ENCODE measurements around the gene KCNAB2. TPM values are rescaled to one million over a fixed set of nuclear protein-coding genes. Genes with fewer than 3 reads are reported as not detected.

The KCNAB2 gene
- total RNA-seq, 6 experiments from 2014 or later = 4.4 to 14.8 (median 6.9) TPM

DNA sequence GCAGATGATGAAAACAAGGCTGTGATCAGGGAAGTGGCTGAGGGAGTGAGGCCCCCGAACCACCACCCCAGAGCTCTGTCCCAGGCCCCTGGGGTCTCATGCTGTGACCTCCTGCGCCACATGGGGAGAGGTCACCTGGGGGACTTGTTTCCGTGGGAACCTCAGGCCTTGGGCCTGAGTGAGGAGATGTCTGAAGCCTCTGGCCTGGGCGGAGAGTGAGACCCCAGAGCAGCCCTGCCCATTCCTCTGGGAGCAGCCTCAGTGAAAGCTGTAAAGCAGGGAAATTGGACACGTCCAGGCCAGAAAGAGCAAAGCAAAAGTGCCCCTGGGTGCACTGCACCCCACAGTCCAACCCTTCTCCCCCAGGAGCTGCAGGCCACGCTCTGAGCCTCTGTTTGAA, 37.0 kb upstream of the KCNAB2 start:
- Histone ChIP-seq H3K4me1 (no peaks in the 10 kb centered on the region), H3K4me3 (no peak overlapping the region), H3K27me3 (no peaks in the 10 kb centered on the region), H3K9me3 (no peaks in the 10 kb centered on the region), H3K27ac (no peak overlapping the region), H3K36me3 (no peaks in the 10 kb centered on the region)
- intact Hi-C loops (cut with DNase I) = no loop called here
- TF ChIP-seq, protein P1, sequence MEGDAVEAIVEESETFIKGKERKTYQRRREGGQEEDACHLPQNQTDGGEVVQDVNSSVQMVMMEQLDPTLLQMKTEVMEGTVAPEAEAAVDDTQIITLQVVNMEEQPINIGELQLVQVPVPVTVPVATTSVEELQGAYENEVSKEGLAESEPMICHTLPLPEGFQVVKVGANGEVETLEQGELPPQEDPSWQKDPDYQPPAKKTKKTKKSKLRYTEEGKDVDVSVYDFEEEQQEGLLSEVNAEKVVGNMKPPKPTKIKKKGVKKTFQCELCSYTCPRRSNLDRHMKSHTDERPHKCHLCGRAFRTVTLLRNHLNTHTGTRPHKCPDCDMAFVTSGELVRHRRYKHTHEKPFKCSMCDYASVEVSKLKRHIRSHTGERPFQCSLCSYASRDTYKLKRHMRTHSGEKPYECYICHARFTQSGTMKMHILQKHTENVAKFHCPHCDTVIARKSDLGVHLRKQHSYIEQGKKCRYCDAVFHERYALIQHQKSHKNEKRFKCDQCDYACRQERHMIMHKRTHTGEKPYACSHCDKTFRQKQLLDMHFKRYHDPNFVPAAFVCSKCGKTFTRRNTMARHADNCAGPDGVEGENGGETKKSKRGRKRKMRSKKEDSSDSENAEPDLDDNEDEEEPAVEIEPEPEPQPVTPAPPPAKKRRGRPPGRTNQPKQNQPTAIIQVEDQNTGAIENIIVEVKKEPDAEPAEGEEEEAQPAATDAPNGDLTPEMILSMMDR (IDR thresholded peaks at IDR 0.05) = no peak
- TF ChIP-seq POLR2A (IDR thresholded peaks at IDR 0.05) = no peak
- ATAC-seq (no peak), DNase-seq (no peak)
- WGBS (ENCODE audit: insufficient coverage, low coverage, low lambda C conversion rate, missing lambda C conversion rate) = no CpG with 5 or more reads among the region's 6 CpGs

DNA sequence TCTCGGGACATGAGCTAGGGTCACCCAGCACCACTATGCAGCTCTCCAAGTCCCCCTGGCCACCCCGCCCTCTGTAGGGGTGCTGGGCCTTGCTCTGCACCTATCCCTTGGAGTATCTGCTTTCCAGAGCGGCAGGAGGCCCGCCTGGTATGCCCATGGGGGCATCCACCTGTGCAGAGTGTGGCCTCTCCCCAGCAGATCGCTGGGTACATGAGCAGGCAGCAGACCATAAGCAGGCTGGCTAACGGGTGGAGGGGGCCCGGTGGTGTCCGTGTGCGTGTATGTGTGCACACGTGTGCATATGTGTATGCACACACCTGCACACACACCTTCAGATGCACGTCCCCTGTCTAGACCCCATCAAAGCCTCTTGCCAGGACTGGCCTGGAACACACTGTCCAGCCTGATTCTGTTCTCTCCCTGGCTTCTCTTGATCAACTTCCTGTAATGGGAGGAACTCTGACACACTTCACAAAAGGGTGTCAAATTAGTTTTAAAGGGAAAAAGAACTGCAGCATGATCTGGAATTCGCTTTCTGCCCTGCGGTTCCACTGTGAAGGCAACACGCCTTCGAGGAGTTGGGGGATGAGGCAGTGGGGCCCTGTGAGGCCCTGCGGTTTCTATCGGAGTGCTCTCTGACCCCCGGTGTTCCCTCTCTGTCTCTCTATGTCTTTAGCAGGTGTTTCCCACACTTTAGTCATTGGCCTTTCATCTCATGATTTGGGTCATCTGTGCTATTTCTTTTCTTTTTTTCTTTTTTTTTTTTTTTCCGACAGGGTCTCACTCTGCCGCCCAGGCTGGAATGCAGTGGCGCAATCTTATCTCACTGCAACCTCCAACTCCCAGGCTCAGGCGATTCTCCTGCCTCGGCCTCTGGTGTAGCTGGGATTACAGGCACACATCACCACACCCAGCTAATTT, 36.3 kb upstream of the KCNAB2 start:
- no peaks in the 10 kb centered on the region for H3K4me1 ChIP-seq
- intact Hi-C loops (cut with DNase I) = no loop called here
- ATAC-seq (peak in 1 of 4 donors; percentile 13), DNase-seq (no peak)
- no peak for TF ChIP-seq POLR2A (IDR thresholded peaks at IDR 0.05)
- TF ChIP-seq, protein P1 (IDR thresholded peaks at IDR 0.05) = no peak
- H3K4me3 ChIP-seq = no peak overlapping the region
- no peaks in the 10 kb centered on the region for H3K27me3 ChIP-seq
- H3K9me3 ChIP-seq = no peaks in the 10 kb centered on the region
- WGBS (ENCODE audit: insufficient coverage, low coverage, low lambda C conversion rate, missing lambda C conversion rate) = 70% methylated on average over 13 of the region's 23 CpGs
- no peaks in the 10 kb centered on the region for H3K36me3 ChIP-seq
- no peak overlapping the region for H3K27ac ChIP-seq

DNA sequence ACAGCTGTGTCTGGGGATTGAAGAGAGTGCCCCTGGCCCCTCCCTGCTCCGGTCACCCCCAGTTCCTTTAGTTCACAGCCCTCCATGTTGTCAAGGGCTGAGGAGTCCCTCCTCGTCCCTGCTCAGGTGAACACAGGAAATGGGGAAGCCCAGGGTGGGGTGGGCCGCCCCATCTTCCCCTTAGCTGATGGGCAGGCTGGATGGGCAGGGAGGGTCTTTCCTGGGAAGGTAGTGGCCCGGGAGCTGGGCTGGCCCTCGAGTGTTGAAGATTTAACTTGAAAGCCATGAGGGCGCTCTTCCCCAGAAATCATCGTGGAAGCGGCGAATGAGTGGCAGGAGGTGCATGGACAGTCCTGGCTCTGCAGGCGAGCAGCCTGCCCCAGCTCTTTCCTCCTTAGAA, 35.1 kb upstream of the KCNAB2 start:
- Histone ChIP-seq H3K36me3 (no peaks in the 10 kb centered on the region), H3K9me3 (no peaks in the 10 kb centered on the region), H3K27ac (no peak overlapping the region), H3K4me3 (no peak overlapping the region), H3K4me1 (no peaks in the 10 kb centered on the region), H3K27me3 (no peaks in the 10 kb centered on the region)
- DNase-seq (peak in 1 of 3 donors; percentile 6), ATAC-seq (no peak)
- no peak for TF ChIP-seq POLR2A (IDR thresholded peaks at IDR 0.05)
- TF ChIP-seq, protein P1 (IDR thresholded peaks at IDR 0.05) = no peak
- intact Hi-C loops (cut with DNase I) = no loop called here
- WGBS (ENCODE audit: insufficient coverage, low coverage, low lambda C conversion rate, missing lambda C conversion rate) = 64% methylated on average over 8 of the region's 10 CpGs

DNA sequence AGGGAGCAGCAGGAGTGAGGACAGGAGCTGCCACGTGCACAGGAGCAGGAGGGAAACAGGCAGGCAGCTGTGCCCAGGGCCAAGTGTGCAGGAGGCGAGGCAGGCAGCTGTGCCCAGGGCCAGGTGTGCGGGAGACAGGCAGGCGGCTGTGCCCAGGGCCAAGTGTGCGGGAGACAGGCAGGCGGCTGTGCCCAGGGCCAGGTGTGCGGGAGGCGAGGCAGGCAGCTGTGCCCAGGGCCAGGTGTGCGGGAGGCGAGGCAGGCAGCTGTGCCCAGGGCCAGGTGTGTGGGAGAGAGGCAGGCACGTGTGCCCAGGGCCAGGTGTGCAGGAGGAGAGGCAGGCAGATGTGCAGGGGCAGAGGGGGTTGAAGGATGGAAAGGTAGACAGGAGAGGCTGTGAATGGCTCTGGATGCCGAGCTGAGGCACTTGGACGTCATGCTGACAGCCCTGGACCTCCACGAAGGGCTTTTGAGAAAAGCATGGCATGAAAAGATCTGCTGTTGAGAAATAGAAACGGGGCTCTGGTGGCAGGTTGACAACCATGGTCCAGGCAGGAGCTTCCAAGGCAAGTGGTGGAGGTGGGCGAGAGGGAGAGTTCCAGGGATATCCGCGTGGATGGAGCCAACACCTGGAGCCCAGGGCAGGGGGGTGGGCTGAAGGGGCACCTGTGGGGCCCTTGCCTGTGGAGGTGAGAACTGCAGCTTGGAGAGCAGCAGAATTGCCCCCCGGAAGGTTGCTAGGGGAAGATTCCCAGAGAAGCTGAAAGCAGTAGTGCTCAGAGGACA, 34.3 kb upstream of the KCNAB2 start:
- intact Hi-C loops (cut with DNase I) = no loop called here
- Histone ChIP-seq H3K4me1 (no peaks in the 10 kb centered on the region), H3K27ac (no peak overlapping the region), H3K9me3 (no peaks in the 10 kb centered on the region), H3K27me3 (no peaks in the 10 kb centered on the region), H3K36me3 (no peaks in the 10 kb centered on the region), H3K4me3 (no peak overlapping the region)
- ATAC-seq (no peak), DNase-seq (peak in 1 of 3 donors; percentile 36)
- WGBS (ENCODE audit: insufficient coverage, low coverage, low lambda C conversion rate, missing lambda C conversion rate) = 72% methylated on average over 8 of the region's 19 CpGs
- TF ChIP-seq, protein P1 (IDR thresholded peaks at IDR 0.05) = no peak
- no peak for TF ChIP-seq POLR2A (IDR thresholded peaks at IDR 0.05)

Measured in right lobe of liver (tissue), 6 donors.